Liver (tissue), 9 donors: Measurements from ENCODE around the gene SNRPA. TPM values are rescaled to one million over a fixed set of nuclear protein-coding genes. Genes with fewer than 3 reads are reported as not detected.

Experiments used
- DNase-seq: peaks from one replicate; pipeline ENCODE4 v3.0.0-alpha.2; 2017; ENCODE audit warnings: low spot score
- H3K27ac ChIP-seq, 2 donors: one replicate each; pipeline ENCODE4 v1.7.0; 2013; ENCODE audit warnings: inconsistent platforms in 2 of 2, low read length in 2 of 2, control low read depth in 1 of 2, low read depth in 1 of 2, mild to moderate bottlenecking in 1 of 2
- H3K27me3 ChIP-seq, 4 donors: one replicate each; pipeline versions ENCODE4 v1.6.1 to v1.7.0; 2013; ENCODE audit warnings: low read length in 3 of 4, inconsistent platforms in 1 of 4, mild to moderate bottlenecking in 1 of 4, moderate library complexity in 1 of 4; ENCODE audit not compliant: control insufficient read depth in 4 of 4, insufficient read depth in 4 of 4
- H3K36me3 ChIP-seq, 4 donors: one replicate each; pipeline versions ENCODE4 v1.6.1 to v1.7.0; 2013; ENCODE audit warnings: low read length in 3 of 4, mild to moderate bottlenecking in 3 of 4, low read depth in 1 of 4, moderate library complexity in 1 of 4; ENCODE audit not compliant: control insufficient read depth in 4 of 4, insufficient read depth in 3 of 4
- H3K4me1 ChIP-seq, 4 donors: one replicate each; pipeline versions ENCODE4 v1.6.1 to v1.7.0; 2013; ENCODE audit warnings: low read length in 3 of 4, mild to moderate bottlenecking in 3 of 4, moderate library complexity in 1 of 4; ENCODE audit not compliant: control insufficient read depth in 4 of 4, insufficient read depth in 4 of 4
- H3K4me3 ChIP-seq, 3 donors: one replicate each; pipeline versions ENCODE4 v1.6.1 to v1.7.0; 2013; ENCODE audit warnings: low read length in 3 of 3, control low read depth in 1 of 3, low read depth in 1 of 3, mild to moderate bottlenecking in 1 of 3
- H3K9ac ChIP-seq, 2 donors: one replicate each; pipeline ENCODE4 v1.7.0; 2013; ENCODE audit warnings: low read length in 2 of 2, mild to moderate bottlenecking in 2 of 2, moderate library complexity in 2 of 2, control low read depth in 1 of 2, low read depth in 1 of 2
- H3K9me3 ChIP-seq, 4 donors: one replicate each; pipeline versions ENCODE4 v1.6.1 to v1.7.0; 2013; ENCODE audit warnings: low read length in 3 of 4; ENCODE audit not compliant: control insufficient read depth in 4 of 4
- ATF3 ChIP-seq: IDR thresholded peaks from 2 replicates; pipeline ENCODE4 v1.6.1; 2016; ENCODE audit warnings: antibody characterized with exemption
- CTCF ChIP-seq: fragments of 150-350 bp; IDR thresholded peaks from 2 replicates; pipeline ENCODE4 v1.5.1; 2017; ENCODE audit warnings: improper control_type of control experiment, low read depth, low read length; ENCODE audit not compliant: missing input control
- EGR1 ChIP-seq, 2 donors: IDR thresholded peaks; 2 replicates each; pipeline ENCODE4 v1.6.1; 2016 to 2018; ENCODE audit warnings: antibody characterized with exemption in 2 of 2, low read depth in 2 of 2
- FOXA1 ChIP-seq: IDR thresholded peaks from 2 replicates; pipeline ENCODE4 v1.6.1; 2016; ENCODE audit warnings: antibody characterized with exemption
- FOXA2 ChIP-seq: IDR thresholded peaks from 2 replicates; pipeline ENCODE4 v1.6.1; 2016; ENCODE audit warnings: antibody characterized with exemption
- GABPA ChIP-seq, 2 donors: IDR thresholded peaks in 1 of 2; conservative IDR thresholded peaks in 1 of 2; 2 replicates each; pipeline ENCODE4 v1.6.1; 2016; ENCODE audit warnings: antibody characterized with exemption in 2 of 2, mild to moderate bottlenecking in 1 of 2, moderate library complexity in 1 of 2
- HNF4A ChIP-seq, 2 donors: conservative IDR thresholded peaks; 2 replicates each; pipeline ENCODE4 v1.6.1; 2016; ENCODE audit warnings: antibody characterized with exemption in 2 of 2, mild to moderate bottlenecking in 2 of 2
- HNF4G ChIP-seq: IDR thresholded peaks from 2 replicates; pipeline ENCODE4 v1.6.1; 2016; ENCODE audit warnings: antibody characterized with exemption
- JUND ChIP-seq, 2 donors: IDR thresholded peaks; 2 replicates each; pipeline ENCODE4 v1.6.1; 2016; ENCODE audit warnings: antibody characterized with exemption in 2 of 2
- MAX ChIP-seq: IDR thresholded peaks from 2 replicates; pipeline ENCODE4 v1.6.1; 2016; ENCODE audit warnings: antibody characterized with exemption
- NR2F2 ChIP-seq: IDR thresholded peaks from 2 replicates; pipeline ENCODE4 v1.6.1; 2016; ENCODE audit warnings: antibody characterized with exemption
- RAD21 ChIP-seq, 2 donors: IDR thresholded peaks; 2 replicates each; pipeline ENCODE4 v1.6.1; 2016; ENCODE audit warnings: antibody characterized with exemption in 2 of 2, mild to moderate bottlenecking in 2 of 2
- REST ChIP-seq: IDR thresholded peaks from 2 replicates; pipeline ENCODE4 v1.6.1; 2016; ENCODE audit warnings: antibody characterized with exemption, mild to moderate bottlenecking
- RXRA ChIP-seq, 2 donors: IDR thresholded peaks; 2 replicates each; pipeline ENCODE4 v1.6.1; 2017 to 2018; ENCODE audit warnings: antibody characterized with exemption in 2 of 2, mild to moderate bottlenecking in 1 of 2
- SP1 ChIP-seq: IDR thresholded peaks from 2 replicates; pipeline ENCODE4 v1.6.1; 2018; ENCODE audit warnings: antibody characterized with exemption, mild to moderate bottlenecking
- TAF1 ChIP-seq: conservative IDR thresholded peaks from 2 replicates; pipeline ENCODE4 v1.6.1; 2016; ENCODE audit warnings: antibody characterized with exemption, mild to moderate bottlenecking
- YY1 ChIP-seq: IDR thresholded peaks from 2 replicates; pipeline ENCODE4 v1.6.1; 2016; ENCODE audit warnings: antibody characterized with exemption, mild to moderate bottlenecking
- ZBTB33 ChIP-seq: IDR thresholded peaks from 2 replicates; pipeline ENCODE4 v1.6.1; 2016; ENCODE audit warnings: antibody characterized with exemption
- WGBS: extraction: QIAGEN DNeasy Blood & Tissue Kit; methylation state at CpG from one replicate; pipeline ENCODE4 v1.1.7; 2013; 5-methylcytosine and 5-hydroxymethylcytosine counted together
- polyA plus RNA-seq, 2 donors: library from polyadenylated mRNA; stranded (reverse) in 1 of 2; unstranded in 1 of 2; fragments of 200-250 nt in 1 of 2; fragments of >200 nt in 1 of 2; fragmentation: Nextera tagmentation in 1 of 2; extraction: Ambion mirVana in 1 of 2; gene quantifications; one replicate each; pipeline versions ENCODE4 v1.2.1 to v1.2.3, GENCODE V29; 2013 to 2015
- total RNA-seq, 2 donors: library from RNA; depleted of rRNA; stranded (reverse); fragments of >200 nt; gene quantifications; one replicate each; pipeline ENCODE4 v1.2.3, GENCODE V29; 2014
- donor health status: healthy.
- donor health status: healthy.
- donor health status: healthy.
- donor health status: healthy.
- donor health status: healthy.

SNRPA gene
- total and polyA plus RNA-seq, 4 donors, result 11.8 to 27.1 (median 17.0) TPM

GRCh38 chr19:40800997-40801377 lies 50.0 kb downstream of the SNRPA start:
- H3K27ac ChIP-seq, result peak overlapping the region in 1 of 2 donors; percentile 89
- H3K27me3 ChIP-seq, result no peaks in the 10 kb centered on the region
- 86% methylated on average over 27 of the region's 27 CpGs for WGBS
- no peaks in the 10 kb centered on the region for H3K9me3 ChIP-seq
- H3K4me1 ChIP-seq, result peaks cover 34 to 71% (median 65%) of the 10 kb centered on the region in 4 donors
- peaks cover 0 to 5% (median 3%) of the 10 kb centered on the region in 4 donors for H3K36me3 ChIP-seq
- DNase-seq, result no peak
- no peak overlapping the region for H3K9ac ChIP-seq
- no peak overlapping the region for H3K4me3 ChIP-seq
- TF ChIP-seq TAF1 (no peak), HNF4A (conservative IDR thresholded peaks at IDR 0.05) (no peak), SP1 (no peak), CTCF (no peak), MAX (no peak), FOXA2 (no peak), HNF4G (no peak), EGR1 (IDR thresholded peaks at IDR 0.05; ENCODE audit: low read depth in 2 of 2) (no peak)

- peaks cover 0 to 5% (median 3%) of the 10 kb centered on the region in 4 donors for H3K36me3 ChIP-seq
- no peak overlapping the region for H3K9ac ChIP-seq
Observed at GRCh38 chr19:40801426-40802299, 50.7 kb downstream of the SNRPA start.

More at GRCh38 chr19:40801426-40802299, 50.7 kb downstream of the SNRPA start:
- 61% methylated on average over 13 of the region's 13 CpGs for WGBS
- peaks cover 34 to 76% (median 68%) of the 10 kb centered on the region in 4 donors for H3K4me1 ChIP-seq
- H3K27me3 ChIP-seq, result no peaks in the 10 kb centered on the region
- H3K27ac ChIP-seq, result peak overlapping the region; percentile 48 to 82
- no peak for DNase-seq
- H3K4me3 ChIP-seq, result no peak overlapping the region
- H3K9me3 ChIP-seq, result no peaks in the 10 kb centered on the region
- TF ChIP-seq FOXA1 (no peak), EGR1 (IDR thresholded peaks at IDR 0.05; ENCODE audit: low read depth in 2 of 2) (no peak), TAF1 (no peak), FOXA2 (no peak), JUND (IDR thresholded peaks at IDR 0.05) (no peak), ATF3 (no peak), RAD21 (IDR thresholded peaks at IDR 0.05) (no peak), YY1 (no peak), REST (no peak), RXRA (IDR thresholded peaks at IDR 0.05) (no peak), MAX (no peak), ZBTB33 (no peak), CTCF (no peak), HNF4G (no peak), NR2F2 (no peak), SP1 (no peak), HNF4A (conservative IDR thresholded peaks at IDR 0.05) (no peak), GABPA (IDR thresholded peaks at IDR 0.05 in 1 of 2, conservative IDR thresholded peaks at IDR 0.05 in 1 of 2) (no peak)
